Keratinocyte (primary cell): Measurements from ENCODE around the gene CLSTN2. TPM values are rescaled to one million over a fixed set of nuclear protein-coding genes. Genes with fewer than 3 reads are reported as not detected.

Source experiments
- DNase-seq: peaks from one replicate; pipeline ENCODE4 v3.0.0-alpha.2; 2011; ENCODE audit warnings: low read depth, missing footprints, low spot score
- FAIRE-seq: peaks from 2 replicates; lab custom pipeline; 2011; peaks lifted over from hg19 to GRCh38; lab: Jason Lieb, UNC
- H2AFZ ChIP-seq: 2 replicates; pipeline ENCODE4 v1.6.0; 2012; ENCODE audit warnings: low read length, control low read depth, inconsistent platforms; ENCODE audit not compliant: control insufficient read depth
- H3K27ac ChIP-seq: 2 replicates; pipeline ENCODE4 v1.5.1; 2011; ENCODE audit warnings: low read length; ENCODE audit not compliant: control insufficient read depth, insufficient read depth
- H3K27me3 ChIP-seq: 3 replicates; pipeline ENCODE4 v1.6.0; 2011; ENCODE audit warnings: low read length; ENCODE audit not compliant: control insufficient read depth, insufficient read depth; ENCODE audit errors: extremely low read depth
- H3K36me3 ChIP-seq, 2 experiments: 2 replicates in 1 of 2; 3 replicates in 1 of 2; pipeline ENCODE4 v1.5.1; 2011; ENCODE audit warnings: low read length in 2 of 2, mild to moderate bottlenecking in 1 of 2; ENCODE audit not compliant: control insufficient read depth in 2 of 2, insufficient read depth in 2 of 2; ENCODE audit errors: extremely low read depth in 1 of 2
- H3K4me1 ChIP-seq: 3 replicates; pipeline ENCODE4 v1.5.1; 2011; ENCODE audit warnings: low read length; ENCODE audit not compliant: control insufficient read depth, insufficient read depth; ENCODE audit errors: extremely low read depth
- H3K4me2 ChIP-seq: 3 replicates; pipeline ENCODE4 v1.6.0; 2011; ENCODE audit warnings: low read depth, low read length; ENCODE audit not compliant: control insufficient read depth, insufficient read depth; ENCODE audit errors: extremely low read depth
- H3K4me3 ChIP-seq, 3 experiments: fragments of 200-600 bp in 1 of 3; sonication (generic) in 1 of 3; 2 replicates in 2 of 3; 3 replicates in 1 of 3; pipeline ENCODE4 v1.5.1; 2011 to 2016; ENCODE audit warnings: low read length in 3 of 3, mild to moderate bottlenecking in 3 of 3, control low read depth in 2 of 3, inconsistent platforms in 1 of 3, low read depth in 1 of 3, mixed read lengths in 1 of 3, mixed run types in 1 of 3, moderate library complexity in 1 of 3; ENCODE audit not compliant: control insufficient read depth in 2 of 3, insufficient read depth in 2 of 3; ENCODE audit errors: extremely low read depth in 1 of 3
- H3K79me2 ChIP-seq: 2 replicates; pipeline ENCODE4 v1.6.0; 2012; ENCODE audit warnings: low read length; ENCODE audit not compliant: control insufficient read depth, insufficient read depth
- H3K9ac ChIP-seq: 3 replicates; pipeline ENCODE4 v1.6.0; 2011; ENCODE audit warnings: low read length; ENCODE audit not compliant: control insufficient read depth, insufficient read depth; ENCODE audit errors: extremely low read depth
- H3K9me1 ChIP-seq: 3 replicates; pipeline ENCODE4 v1.6.0; 2011; ENCODE audit warnings: low read length; ENCODE audit not compliant: control insufficient read depth, insufficient read depth; ENCODE audit errors: extremely low read depth
- H3K9me3 ChIP-seq: 2 replicates; pipeline ENCODE4 v1.5.1; 2012; ENCODE audit warnings: low read depth, low read length; ENCODE audit not compliant: control insufficient read depth
- H4K20me1 ChIP-seq: 3 replicates; pipeline ENCODE4 v1.6.0; 2011; ENCODE audit warnings: low read length; ENCODE audit not compliant: control insufficient read depth, insufficient read depth; ENCODE audit errors: extremely low read depth
- CTCF ChIP-seq, 3 experiments: IDR thresholded peaks in 1 of 3; conservative IDR thresholded peaks in 1 of 3; optimal IDR thresholded peaks in 1 of 3; 2 replicates in 2 of 3; 3 replicates in 1 of 3; pipeline versions ENCODE3 to v1.5.1; 2011; ENCODE audit warnings: low read length in 3 of 3, mild to moderate bottlenecking in 3 of 3, moderate library complexity in 2 of 3, control low read depth in 1 of 3, inconsistent platforms in 1 of 3; ENCODE audit not compliant: insufficient read depth in 2 of 3; ENCODE audit errors: extremely low read depth in 1 of 3
- EZH2 ChIP-seq: IDR thresholded peaks from one replicate; pipeline ENCODE4 v1.6.1; 2012; ENCODE audit warnings: inconsistent platforms, mild to moderate bottlenecking, low read length, moderate library complexity
- dilution Hi-C: fragments of 300-500 bp; cut with MboI; formaldehyde crosslinking; loops from one replicate; pipeline ENCODE4 v1.7.0; 2020; ENCODE audit warnings: low sequenced_read_pairs; ENCODE audit not compliant: extremely low pct_ligation_motif_present
- polyA plus RNA-seq, 5 experiments: library from polyadenylated mRNA; depleted of rRNA in 3 of 5; stranded (reverse) in 3 of 5; stranded (forward) in 1 of 5; unstranded in 1 of 5; fragments of >200 nt; gene quantifications; 1 replicate in 1 of 5; 2 replicates in 3 of 5; 3 replicates in 1 of 5; pipeline versions ENCODE4 v1.2.1 to v1.2.3, GENCODE V29; 2011 to 2012; ENCODE audit warnings: missing spikeins in 2 of 5, low read depth in 1 of 5, low replicate concordance in 1 of 5

CLSTN2 gene
- polyA plus RNA-seq, 1 donor (not counting 4 experiments of a cell fraction or from before 2014, with no cell fraction given): 0.09 TPM

DNA sequence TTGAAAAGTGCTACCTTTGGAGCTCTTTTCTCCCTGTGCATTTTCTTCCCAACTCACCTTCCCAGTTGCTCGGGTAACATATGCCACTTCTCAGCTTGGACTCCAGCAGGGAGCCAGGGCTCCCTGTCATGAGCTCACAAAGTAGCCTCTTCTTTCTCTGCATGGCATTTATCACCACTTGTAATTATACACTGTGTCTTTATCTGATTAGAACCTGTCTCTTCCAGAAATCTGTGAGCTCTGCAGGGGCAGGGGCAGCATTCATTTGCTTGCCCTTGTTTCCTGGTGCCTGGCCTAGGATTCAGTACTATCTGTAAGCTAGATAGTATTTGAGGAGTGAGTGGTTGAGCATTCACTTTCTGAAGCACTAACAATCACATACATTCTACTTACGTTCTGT lies 100.9 kb downstream of the CLSTN2 start:
- no peak overlapping the region for H2AFZ ChIP-seq
- H4K20me1 ChIP-seq: no peaks in the 10 kb centered on the region
- H3K36me3 ChIP-seq: no peaks in the 10 kb centered on the region
- no peaks in the 10 kb centered on the region for H3K4me1 ChIP-seq
- no peak for FAIRE-seq
- H3K9me3 ChIP-seq: no peaks in the 10 kb centered on the region
- no peaks in the 10 kb centered on the region for H3K9me1 ChIP-seq
- DNase-seq: no peak
- H3K4me2 ChIP-seq: no peak overlapping the region
- TF ChIP-seq CTCF (optimal IDR thresholded peaks at IDR 0.05 in 1 of 3, IDR thresholded peaks at IDR 0.05 in 1 of 3, conservative IDR thresholded peaks at IDR 0.05 in 1 of 3; ENCODE audit: extremely low read depth in 1 of 3, insufficient read depth in 2 of 3, low read length in 3 of 3) (no peak), EZH2 (no peak)
- dilution Hi-C loops: no loop called here
- H3K79me2 ChIP-seq: no peaks in the 10 kb centered on the region
- H3K9ac ChIP-seq: no peak overlapping the region
- no peak overlapping the region for H3K4me3 ChIP-seq
- H3K27me3 ChIP-seq: peaks cover 3% of the 10 kb centered on the region
- no peak overlapping the region for H3K27ac ChIP-seq

DNA sequence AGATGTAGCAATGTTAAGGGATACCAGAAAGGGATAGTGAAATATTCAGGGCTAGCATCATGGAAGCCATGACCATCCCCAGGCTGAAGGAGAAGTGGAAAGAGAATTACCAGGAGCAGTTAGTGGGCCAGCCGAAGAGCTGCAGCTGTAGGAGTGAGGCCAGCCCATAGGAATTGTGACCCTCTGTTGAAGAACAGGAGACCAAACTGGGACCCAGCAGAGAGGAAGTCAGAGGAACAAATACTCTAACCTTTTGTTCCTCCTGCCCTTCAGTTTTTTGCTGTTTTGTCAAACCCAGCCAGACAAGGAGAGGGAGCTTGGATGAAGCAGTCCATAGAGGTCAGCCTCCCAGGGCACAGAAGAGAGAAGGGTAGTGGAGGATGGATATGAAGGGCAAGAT lies 115.4 kb downstream of the CLSTN2 start:
- dilution Hi-C loops: no loop called here
- no peak for DNase-seq
- Histone ChIP-seq H2AFZ (no peak overlapping the region), H4K20me1 (no peaks in the 10 kb centered on the region), H3K79me2 (no peaks in the 10 kb centered on the region), H3K27ac (no peak overlapping the region), H3K4me3 (no peak overlapping the region), H3K9ac (no peak overlapping the region), H3K27me3 (no peaks in the 10 kb centered on the region), H3K36me3 (no peaks in the 10 kb centered on the region), H3K4me1 (peaks cover 5% of the 10 kb centered on the region), H3K9me1 (no peaks in the 10 kb centered on the region), H3K9me3 (no peaks in the 10 kb centered on the region), H3K4me2 (no peak overlapping the region)
- no peak for TF ChIP-seq CTCF (optimal IDR thresholded peaks at IDR 0.05 in 1 of 3, IDR thresholded peaks at IDR 0.05 in 1 of 3, conservative IDR thresholded peaks at IDR 0.05 in 1 of 3; ENCODE audit: extremely low read depth in 1 of 3, insufficient read depth in 2 of 3, low read length in 3 of 3)
- no peak for TF ChIP-seq EZH2
- no peak for FAIRE-seq
